ENCODE data around the gene NR4A1.

DNA sequence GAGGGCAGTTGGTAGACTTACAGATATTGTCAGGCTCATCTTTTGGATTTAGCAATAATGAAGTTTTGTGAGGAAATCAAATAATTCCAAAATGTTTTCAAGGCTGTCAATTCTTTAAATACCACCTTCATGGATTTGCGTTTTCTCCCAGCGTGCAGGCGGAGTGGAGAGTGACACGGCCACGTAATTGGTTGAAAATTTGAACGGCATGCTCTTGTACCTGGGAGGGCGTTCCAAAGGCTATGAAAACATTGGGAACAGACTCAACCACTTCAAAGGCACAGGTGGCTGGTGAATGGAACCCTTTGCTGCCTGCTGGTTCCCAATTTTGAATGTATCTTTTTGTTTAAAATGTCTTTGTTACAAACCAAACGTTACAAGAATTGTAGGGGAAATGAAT is 40.6 kb downstream of the NR4A1 start:
- TF ChIP-seq, protein P1, sequence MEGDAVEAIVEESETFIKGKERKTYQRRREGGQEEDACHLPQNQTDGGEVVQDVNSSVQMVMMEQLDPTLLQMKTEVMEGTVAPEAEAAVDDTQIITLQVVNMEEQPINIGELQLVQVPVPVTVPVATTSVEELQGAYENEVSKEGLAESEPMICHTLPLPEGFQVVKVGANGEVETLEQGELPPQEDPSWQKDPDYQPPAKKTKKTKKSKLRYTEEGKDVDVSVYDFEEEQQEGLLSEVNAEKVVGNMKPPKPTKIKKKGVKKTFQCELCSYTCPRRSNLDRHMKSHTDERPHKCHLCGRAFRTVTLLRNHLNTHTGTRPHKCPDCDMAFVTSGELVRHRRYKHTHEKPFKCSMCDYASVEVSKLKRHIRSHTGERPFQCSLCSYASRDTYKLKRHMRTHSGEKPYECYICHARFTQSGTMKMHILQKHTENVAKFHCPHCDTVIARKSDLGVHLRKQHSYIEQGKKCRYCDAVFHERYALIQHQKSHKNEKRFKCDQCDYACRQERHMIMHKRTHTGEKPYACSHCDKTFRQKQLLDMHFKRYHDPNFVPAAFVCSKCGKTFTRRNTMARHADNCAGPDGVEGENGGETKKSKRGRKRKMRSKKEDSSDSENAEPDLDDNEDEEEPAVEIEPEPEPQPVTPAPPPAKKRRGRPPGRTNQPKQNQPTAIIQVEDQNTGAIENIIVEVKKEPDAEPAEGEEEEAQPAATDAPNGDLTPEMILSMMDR (IDR thresholded peaks at IDR 0.05) = no peak
- TF ChIP-seq POLR2A (IDR thresholded peaks at IDR 0.05) = no peak
